HEK293 (cell line): ENCODE measurements around the gene SLC2A11.

Experiments used
- FEZF1 ChIP-seq: fragments of 450-650 bp; formaldehyde crosslinking; IDR thresholded peaks from 2 replicates; pipeline ENCODE4 v1.5.1; 2016; ENCODE audit warnings: missing biosample characterization, missing genetic modification characterization
- GLIS1 ChIP-seq: fragments of 450-650 bp; formaldehyde crosslinking; IDR thresholded peaks from 2 replicates; pipeline ENCODE4 v1.5.1; 2016; ENCODE audit warnings: missing biosample characterization, missing genetic modification characterization
- IKZF3 ChIP-seq: fragments of 450-650 bp; IDR thresholded peaks from 2 replicates; pipeline ENCODE4 v1.5.0; 2018; ENCODE audit warnings: missing biosample characterization, mild to moderate bottlenecking, missing genetic modification characterization, moderate library complexity
- RBAK ChIP-seq: fragments of 450-650 bp; formaldehyde crosslinking; IDR thresholded peaks from 2 replicates; pipeline ENCODE4 v1.5.1; 2016; ENCODE audit warnings: missing biosample characterization, missing genetic modification characterization
- SCRT2 ChIP-seq: fragments of 450-650 bp; formaldehyde crosslinking; IDR thresholded peaks from 2 replicates; pipeline ENCODE4 v1.5.1; 2016; ENCODE audit warnings: missing biosample characterization, missing genetic modification characterization
- SP3 ChIP-seq: fragments of 450-650 bp; formaldehyde crosslinking; IDR thresholded peaks from 2 replicates; pipeline ENCODE4 v1.5.1; 2016; ENCODE audit warnings: missing biosample characterization, missing genetic modification characterization
- TRIM28 ChIP-seq: IDR thresholded peaks from 2 replicates; pipeline ENCODE4 v1.6.1; 2011; ENCODE audit warnings: low read length, control low read depth, borderline replicate concordance
- ZFP3 ChIP-seq: fragments of 450-650 bp; formaldehyde crosslinking; IDR thresholded peaks from 2 replicates; pipeline ENCODE4 v1.5.1; 2016; ENCODE audit warnings: low read depth, missing biosample characterization, missing genetic modification characterization
- ZNF10 ChIP-seq: fragments of 450-650 bp; formaldehyde crosslinking; IDR thresholded peaks from 2 replicates; pipeline ENCODE4 v1.5.1; 2017; ENCODE audit warnings: missing biosample characterization, missing genetic modification characterization
- ZNF132 ChIP-seq: fragments of 450-650 bp; formaldehyde crosslinking; IDR thresholded peaks from 2 replicates; pipeline ENCODE4 v1.5.1; 2017; ENCODE audit warnings: missing biosample characterization, missing genetic modification characterization, borderline replicate concordance
- ZNF133 ChIP-seq: fragments of 450-650 bp; formaldehyde crosslinking; IDR thresholded peaks from 2 replicates; pipeline ENCODE4 v1.5.1; 2016; ENCODE audit warnings: missing biosample characterization, missing genetic modification characterization
- ZNF174 ChIP-seq: fragments of 450-650 bp; formaldehyde crosslinking; IDR thresholded peaks from 2 replicates; pipeline ENCODE4 v1.5.0; 2017; ENCODE audit warnings: missing biosample characterization, mild to moderate bottlenecking, missing genetic modification characterization
- ZNF175 ChIP-seq: fragments of 450-650 bp; formaldehyde crosslinking; IDR thresholded peaks from 2 replicates; pipeline ENCODE4 v1.5.1; 2016; ENCODE audit warnings: missing biosample characterization, missing genetic modification characterization
- ZNF211 ChIP-seq: fragments of 450-650 bp; formaldehyde crosslinking; IDR thresholded peaks from 2 replicates; pipeline ENCODE4 v1.5.1; 2016; ENCODE audit warnings: low read depth, missing biosample characterization, missing genetic modification characterization
- ZNF24 ChIP-seq: fragments of 450-650 bp; formaldehyde crosslinking; IDR thresholded peaks from 2 replicates; pipeline ENCODE4 v1.5.1; 2016; ENCODE audit warnings: missing biosample characterization, missing genetic modification characterization
- ZNF266 ChIP-seq: fragments of 450-650 bp; formaldehyde crosslinking; IDR thresholded peaks from 2 replicates; pipeline ENCODE4 v1.5.1; 2016; ENCODE audit warnings: missing biosample characterization, missing genetic modification characterization, low read depth
- ZNF335 ChIP-seq: fragments of 450-650 bp; formaldehyde crosslinking; conservative IDR thresholded peaks from 2 replicates; pipeline ENCODE4 v1.5.1; 2016; ENCODE audit warnings: missing biosample characterization, missing genetic modification characterization
- ZNF398 ChIP-seq: fragments of 450-650 bp; formaldehyde crosslinking; IDR thresholded peaks from 2 replicates; pipeline ENCODE4 v1.5.1; 2017; ENCODE audit warnings: missing biosample characterization, missing genetic modification characterization
- ZNF426 ChIP-seq: fragments of 450-650 bp; formaldehyde crosslinking; IDR thresholded peaks from 2 replicates; pipeline ENCODE4 v1.5.1; 2017; ENCODE audit warnings: missing biosample characterization, missing genetic modification characterization, mild to moderate bottlenecking, inconsistent platforms, moderate library complexity
- ZNF433 ChIP-seq: fragments of 450-650 bp; formaldehyde crosslinking; IDR thresholded peaks from 2 replicates; pipeline ENCODE4 v1.5.1; 2016; ENCODE audit warnings: missing biosample characterization, missing genetic modification characterization, low read depth
- ZNF501 ChIP-seq: fragments of 450-650 bp; formaldehyde crosslinking; IDR thresholded peaks from 2 replicates; pipeline ENCODE4 v1.5.1; 2016; ENCODE audit warnings: missing biosample characterization, missing genetic modification characterization
- ZNF521 ChIP-seq: fragments of 450-650 bp; formaldehyde crosslinking; IDR thresholded peaks from 2 replicates; pipeline ENCODE4 v1.5.1; 2017; ENCODE audit warnings: missing biosample characterization, mild to moderate bottlenecking, missing genetic modification characterization
- ZNF561 ChIP-seq: fragments of 450-650 bp; IDR thresholded peaks from 2 replicates; pipeline ENCODE4 v1.5.1; 2018; ENCODE audit warnings: missing biosample characterization, missing genetic modification characterization, borderline replicate concordance
- ZNF585B ChIP-seq: fragments of 450-650 bp; formaldehyde crosslinking; IDR thresholded peaks from 2 replicates; pipeline ENCODE4 v1.5.1; 2016; ENCODE audit warnings: missing biosample characterization, missing genetic modification characterization
- ZNF596 ChIP-seq: fragments of 450-650 bp; IDR thresholded peaks from 2 replicates; pipeline ENCODE4 v1.5.0; 2018; ENCODE audit warnings: missing biosample characterization, mild to moderate bottlenecking, missing genetic modification characterization, moderate library complexity
- ZNF768 ChIP-seq: fragments of 450-650 bp; formaldehyde crosslinking; IDR thresholded peaks from 2 replicates; pipeline ENCODE4 v1.5.1; 2018; ENCODE audit warnings: missing biosample characterization, mild to moderate bottlenecking, missing genetic modification characterization
- ZNF776 ChIP-seq: fragments of 450-650 bp; formaldehyde crosslinking; IDR thresholded peaks from 2 replicates; pipeline ENCODE4 v1.5.0; 2017; ENCODE audit warnings: missing biosample characterization, missing genetic modification characterization, borderline replicate concordance
- ZNF791 ChIP-seq: fragments of 450-650 bp; formaldehyde crosslinking; IDR thresholded peaks from 2 replicates; pipeline ENCODE4 v1.5.1; 2016; ENCODE audit warnings: missing biosample characterization, missing genetic modification characterization
- ZNF830 ChIP-seq: fragments of 450-650 bp; IDR thresholded peaks from 2 replicates; pipeline ENCODE4 v1.5.0; 2018; ENCODE audit warnings: missing biosample characterization, missing genetic modification characterization, low read depth, mild to moderate bottlenecking, moderate library complexity
- ZNF843 ChIP-seq: fragments of 450-650 bp; formaldehyde crosslinking; IDR thresholded peaks from 2 replicates; pipeline ENCODE4 v1.5.1; 2016; ENCODE audit warnings: missing biosample characterization, missing genetic modification characterization
- TF ChIP-seq, protein P1 (sequence below): fragments of 450-650 bp; formaldehyde crosslinking; IDR thresholded peaks from 2 replicates; pipeline ENCODE4 v1.5.1; 2016; ENCODE audit warnings: missing biosample characterization, missing genetic modification characterization
- TF ChIP-seq, protein P2 (sequence below): fragments of 450-650 bp; formaldehyde crosslinking; conservative IDR thresholded peaks from 2 replicates; pipeline ENCODE4 v1.5.1; 2016; ENCODE audit warnings: low read depth, missing biosample characterization, missing genetic modification characterization

Gene SLC2A11

DNA sequence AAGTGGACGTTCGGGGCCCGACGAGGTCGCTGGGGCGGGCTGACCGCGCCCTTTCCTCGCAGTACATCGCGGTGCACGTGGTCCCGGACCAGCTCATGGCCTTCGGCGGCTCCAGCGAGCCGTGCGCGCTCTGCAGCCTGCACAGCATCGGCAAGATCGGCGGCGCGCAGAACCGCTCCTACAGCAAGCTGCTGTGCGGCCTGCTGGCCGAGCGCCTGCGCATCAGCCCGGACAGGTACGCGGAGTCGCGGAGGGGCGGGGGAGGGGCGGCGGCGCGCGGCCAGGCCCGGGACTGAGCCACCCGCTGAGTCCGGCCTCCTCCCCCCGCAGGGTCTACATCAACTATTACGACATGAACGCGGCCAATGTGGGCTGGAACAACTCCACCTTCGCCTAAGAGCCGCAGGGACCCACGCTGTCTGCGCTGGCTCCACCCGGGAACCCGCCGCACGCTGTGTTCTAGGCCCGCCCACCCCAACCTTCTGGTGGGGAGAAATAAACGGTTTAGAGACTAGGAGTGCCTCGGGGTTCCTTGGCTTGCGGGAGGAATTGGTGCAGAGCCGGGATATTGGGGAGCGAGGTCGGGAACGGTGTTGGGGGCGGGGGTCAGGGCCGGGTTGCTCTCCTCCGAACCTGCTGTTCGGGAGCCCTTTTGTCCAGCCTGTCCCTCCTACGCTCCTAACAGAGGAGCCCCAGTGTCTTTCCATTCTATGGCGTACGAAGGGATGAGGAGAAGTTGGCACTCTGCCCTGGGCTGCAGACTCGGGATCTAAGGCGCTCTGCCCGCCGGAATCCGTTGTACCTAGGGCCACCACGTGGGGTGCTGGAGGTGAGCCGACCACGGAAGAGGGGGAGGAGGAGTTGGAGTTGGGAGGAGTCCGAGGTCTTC is 37.3 kb downstream of the SLC2A11 start (continued):
- TF ChIP-seq ZNF266 (tag by site-specific recombination): no peak
- TF ChIP-seq ZNF132 (tag by site-specific recombination): no peak
- TF ChIP-seq RBAK: no peak
- TF ChIP-seq ZNF521 (tag by site-specific recombination): no peak
- TF ChIP-seq ZNF398 (tag by site-specific recombination): peak; percentile 38
- TF ChIP-seq ZNF335 (tag by site-specific recombination): no peak
- no peak for TF ChIP-seq ZNF426 (tag by site-specific recombination)
- TF ChIP-seq SP3: peak; percentile 32
- peak; percentile 46; the same call in 1 of the 2 replicates for TF ChIP-seq ZNF10 (tag by site-specific recombination)
- TF ChIP-seq ZNF776 (tag by site-specific recombination): no peak
- TF ChIP-seq FEZF1 (tag by site-specific recombination): no peak
- TF ChIP-seq, protein P1, sequence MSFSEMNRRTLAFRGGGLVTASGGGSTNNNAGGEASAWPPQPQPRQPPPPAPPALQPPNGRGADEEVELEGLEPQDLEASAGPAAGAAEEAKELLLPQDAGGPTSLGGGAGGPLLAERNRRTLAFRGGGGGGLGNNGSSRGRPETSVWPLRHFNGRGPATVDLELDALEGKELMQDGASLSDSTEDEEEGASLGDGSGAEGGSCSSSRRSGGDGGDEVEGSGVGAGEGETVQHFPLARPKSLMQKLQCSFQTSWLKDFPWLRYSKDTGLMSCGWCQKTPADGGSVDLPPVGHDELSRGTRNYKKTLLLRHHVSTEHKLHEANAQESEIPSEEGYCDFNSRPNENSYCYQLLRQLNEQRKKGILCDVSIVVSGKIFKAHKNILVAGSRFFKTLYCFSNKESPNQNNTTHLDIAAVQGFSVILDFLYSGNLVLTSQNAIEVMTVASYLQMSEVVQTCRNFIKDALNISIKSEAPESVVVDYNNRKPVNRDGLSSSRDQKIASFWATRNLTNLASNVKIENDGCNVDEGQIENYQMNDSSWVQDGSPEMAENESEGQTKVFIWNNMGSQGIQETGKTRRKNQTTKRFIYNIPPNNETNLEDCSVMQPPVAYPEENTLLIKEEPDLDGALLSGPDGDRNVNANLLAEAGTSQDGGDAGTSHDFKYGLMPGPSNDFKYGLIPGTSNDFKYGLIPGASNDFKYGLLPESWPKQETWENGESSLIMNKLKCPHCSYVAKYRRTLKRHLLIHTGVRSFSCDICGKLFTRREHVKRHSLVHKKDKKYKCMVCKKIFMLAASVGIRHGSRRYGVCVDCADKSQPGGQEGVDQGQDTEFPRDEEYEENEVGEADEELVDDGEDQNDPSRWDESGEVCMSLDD: no peak; the same call in 1 of the 2 replicates
- no peak; the same call in 1 of the 2 replicates for TF ChIP-seq ZNF585B (tag by site-specific recombination)
- no peak for TF ChIP-seq ZNF133 (tag by site-specific recombination)
- no peak for TF ChIP-seq ZNF768 (tag by site-specific recombination)
- TF ChIP-seq ZNF24: 0 out of 2 replicates have a peak, but pooled peaks have one; percentile 51
- TF ChIP-seq SCRT2 (tag by site-specific recombination): no peak
- TF ChIP-seq ZNF791 (tag by site-specific recombination): no peak
- TF ChIP-seq ZNF561 (tag by site-specific recombination): 0 out of 2 replicates have a peak, but pooled peaks have one; percentile 33
- TF ChIP-seq, protein P2, sequence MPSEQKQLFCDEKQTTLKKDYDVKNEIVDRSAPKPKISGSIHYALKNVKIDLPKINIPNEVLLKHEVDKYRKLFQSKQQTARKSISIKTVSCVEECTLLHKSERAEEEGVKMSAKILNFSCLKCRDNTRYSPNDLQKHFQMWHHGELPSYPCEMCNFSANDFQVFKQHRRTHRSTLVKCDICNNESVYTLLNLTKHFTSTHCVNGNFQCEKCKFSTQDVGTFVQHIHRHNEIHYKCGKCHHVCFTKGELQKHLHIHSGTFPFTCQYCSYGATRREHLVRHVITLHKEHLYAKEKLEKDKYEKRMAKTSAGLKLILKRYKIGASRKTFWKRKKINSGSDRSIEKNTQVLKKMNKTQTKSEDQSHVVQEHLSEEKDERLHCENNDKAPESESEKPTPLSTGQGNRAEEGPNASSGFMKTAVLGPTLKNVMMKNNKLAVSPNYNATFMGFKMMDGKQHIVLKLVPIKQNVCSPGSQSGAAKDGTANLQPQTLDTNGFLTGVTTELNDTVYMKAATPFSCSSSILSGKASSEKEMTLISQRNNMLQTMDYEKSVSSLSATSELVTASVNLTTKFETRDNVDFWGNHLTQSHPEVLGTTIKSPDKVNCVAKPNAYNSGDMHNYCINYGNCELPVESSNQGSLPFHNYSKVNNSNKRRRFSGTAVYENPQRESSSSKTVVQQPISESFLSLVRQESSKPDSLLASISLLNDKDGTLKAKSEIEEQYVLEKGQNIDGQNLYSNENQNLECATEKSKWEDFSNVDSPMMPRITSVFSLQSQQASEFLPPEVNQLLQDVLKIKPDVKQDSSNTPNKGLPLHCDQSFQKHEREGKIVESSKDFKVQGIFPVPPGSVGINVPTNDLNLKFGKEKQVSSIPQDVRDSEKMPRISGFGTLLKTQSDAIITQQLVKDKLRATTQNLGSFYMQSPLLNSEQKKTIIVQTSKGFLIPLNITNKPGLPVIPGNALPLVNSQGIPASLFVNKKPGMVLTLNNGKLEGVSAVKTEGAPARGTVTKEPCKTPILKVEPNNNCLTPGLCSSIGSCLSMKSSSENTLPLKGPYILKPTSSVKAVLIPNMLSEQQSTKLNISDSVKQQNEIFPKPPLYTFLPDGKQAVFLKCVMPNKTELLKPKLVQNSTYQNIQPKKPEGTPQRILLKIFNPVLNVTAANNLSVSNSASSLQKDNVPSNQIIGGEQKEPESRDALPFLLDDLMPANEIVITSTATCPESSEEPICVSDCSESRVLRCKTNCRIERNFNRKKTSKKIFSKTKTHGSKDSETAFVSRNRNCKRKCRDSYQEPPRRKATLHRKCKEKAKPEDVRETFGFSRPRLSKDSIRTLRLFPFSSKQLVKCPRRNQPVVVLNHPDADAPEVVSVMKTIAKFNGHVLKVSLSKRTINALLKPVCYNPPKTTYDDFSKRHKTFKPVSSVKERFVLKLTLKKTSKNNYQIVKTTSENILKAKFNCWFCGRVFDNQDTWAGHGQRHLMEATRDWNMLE: no peak
- TF ChIP-seq ZNF433: no peak
- TF ChIP-seq ZNF596 (tag by site-specific recombination): 0 out of 2 replicates have a peak, but pooled peaks have one; percentile 33
- TF ChIP-seq TRIM28: no peak
- TF ChIP-seq ZNF175 (tag by site-specific recombination): no peak
- no peak for TF ChIP-seq ZNF843 (tag by site-specific recombination)
- no peak for TF ChIP-seq ZFP3
- no peak; the same call in 1 of the 2 replicates for TF ChIP-seq ZNF501
- TF ChIP-seq ZNF830 (tag by site-specific recombination): no peak
- TF ChIP-seq ZNF174 (tag by site-specific recombination): no peak
- peak; percentile 84 for TF ChIP-seq GLIS1 (tag by site-specific recombination)
- TF ChIP-seq IKZF3: no peak; the same call in 1 of the 2 replicates
- no peak for TF ChIP-seq ZNF211 (tag by site-specific recombination)
